AG10803 (cell line): Measurements from ENCODE around the gene SOX8.

Experiments
- DNase-seq: peaks from one replicate; pipeline ENCODE4 v3.0.0; 2010; ENCODE audit warnings: low read depth
- H3K4me3 ChIP-seq: 2 replicates; pipeline ENCODE4 v1.5.1; 2011; ENCODE audit warnings: mild to moderate bottlenecking, low read length, control low read depth
- TF ChIP-seq, protein P1 (sequence below): conservative IDR thresholded peaks from 2 replicates; pipeline ENCODE4 v1.5.1; 2011; ENCODE audit warnings: mild to moderate bottlenecking, low read length, control low read depth, inconsistent platforms

SOX8 gene

DNA sequence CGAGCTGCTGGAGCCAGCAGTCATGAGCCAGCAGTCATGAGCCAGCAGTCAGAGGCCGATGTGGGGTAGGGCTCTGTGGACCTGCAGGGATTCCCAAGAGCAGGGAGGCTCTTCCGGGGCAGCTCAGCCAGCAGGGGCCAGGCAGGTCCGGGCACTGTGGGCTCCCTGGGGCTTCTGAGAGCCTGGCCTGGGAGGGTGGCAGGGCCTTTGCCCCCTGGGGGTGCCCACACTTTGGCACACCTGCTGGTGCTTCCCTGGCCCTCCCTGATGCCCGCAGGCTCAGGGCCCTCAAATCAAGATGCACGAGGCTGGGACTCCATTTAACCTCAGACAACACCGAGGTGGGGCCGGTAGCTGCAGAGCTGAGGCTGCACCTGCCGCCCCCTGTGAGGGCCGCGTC lies 18.1 kb downstream of the SOX8 start:
- no peak for DNase-seq
- no peak overlapping the region for H3K4me3 ChIP-seq
- TF ChIP-seq, protein P1, sequence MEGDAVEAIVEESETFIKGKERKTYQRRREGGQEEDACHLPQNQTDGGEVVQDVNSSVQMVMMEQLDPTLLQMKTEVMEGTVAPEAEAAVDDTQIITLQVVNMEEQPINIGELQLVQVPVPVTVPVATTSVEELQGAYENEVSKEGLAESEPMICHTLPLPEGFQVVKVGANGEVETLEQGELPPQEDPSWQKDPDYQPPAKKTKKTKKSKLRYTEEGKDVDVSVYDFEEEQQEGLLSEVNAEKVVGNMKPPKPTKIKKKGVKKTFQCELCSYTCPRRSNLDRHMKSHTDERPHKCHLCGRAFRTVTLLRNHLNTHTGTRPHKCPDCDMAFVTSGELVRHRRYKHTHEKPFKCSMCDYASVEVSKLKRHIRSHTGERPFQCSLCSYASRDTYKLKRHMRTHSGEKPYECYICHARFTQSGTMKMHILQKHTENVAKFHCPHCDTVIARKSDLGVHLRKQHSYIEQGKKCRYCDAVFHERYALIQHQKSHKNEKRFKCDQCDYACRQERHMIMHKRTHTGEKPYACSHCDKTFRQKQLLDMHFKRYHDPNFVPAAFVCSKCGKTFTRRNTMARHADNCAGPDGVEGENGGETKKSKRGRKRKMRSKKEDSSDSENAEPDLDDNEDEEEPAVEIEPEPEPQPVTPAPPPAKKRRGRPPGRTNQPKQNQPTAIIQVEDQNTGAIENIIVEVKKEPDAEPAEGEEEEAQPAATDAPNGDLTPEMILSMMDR: no peak

DNA sequence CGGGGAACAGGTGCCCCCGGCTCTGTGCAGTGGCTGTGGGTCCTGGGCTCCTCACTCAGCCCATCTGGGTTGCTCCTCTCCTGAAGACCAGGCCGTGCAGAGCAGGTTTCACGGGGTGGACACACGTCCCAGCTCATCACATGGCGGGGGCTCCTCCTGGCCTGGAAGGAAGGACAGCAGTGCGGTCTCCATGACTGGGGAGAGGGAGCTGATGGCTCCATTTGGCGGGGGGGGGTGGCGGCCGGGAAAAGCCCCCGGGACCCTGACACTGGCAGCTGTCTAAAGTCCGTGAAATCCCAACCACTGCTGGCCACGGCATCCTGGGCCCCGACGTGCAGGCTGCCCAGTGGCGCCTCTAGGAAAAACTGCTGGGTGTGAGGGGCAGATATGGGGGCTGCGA lies 19.0 kb downstream of the SOX8 start:
- H3K4me3 ChIP-seq: no peak overlapping the region
- DNase-seq: no peak
- TF ChIP-seq, protein P1: no peak

- no peak overlapping the region for H3K4me3 ChIP-seq
- TF ChIP-seq, protein P1: no peak
- no peak for DNase-seq
Observed at GRCh38 chr16:1001096-1001495, 19.5 kb downstream of the SOX8 start.

DNA sequence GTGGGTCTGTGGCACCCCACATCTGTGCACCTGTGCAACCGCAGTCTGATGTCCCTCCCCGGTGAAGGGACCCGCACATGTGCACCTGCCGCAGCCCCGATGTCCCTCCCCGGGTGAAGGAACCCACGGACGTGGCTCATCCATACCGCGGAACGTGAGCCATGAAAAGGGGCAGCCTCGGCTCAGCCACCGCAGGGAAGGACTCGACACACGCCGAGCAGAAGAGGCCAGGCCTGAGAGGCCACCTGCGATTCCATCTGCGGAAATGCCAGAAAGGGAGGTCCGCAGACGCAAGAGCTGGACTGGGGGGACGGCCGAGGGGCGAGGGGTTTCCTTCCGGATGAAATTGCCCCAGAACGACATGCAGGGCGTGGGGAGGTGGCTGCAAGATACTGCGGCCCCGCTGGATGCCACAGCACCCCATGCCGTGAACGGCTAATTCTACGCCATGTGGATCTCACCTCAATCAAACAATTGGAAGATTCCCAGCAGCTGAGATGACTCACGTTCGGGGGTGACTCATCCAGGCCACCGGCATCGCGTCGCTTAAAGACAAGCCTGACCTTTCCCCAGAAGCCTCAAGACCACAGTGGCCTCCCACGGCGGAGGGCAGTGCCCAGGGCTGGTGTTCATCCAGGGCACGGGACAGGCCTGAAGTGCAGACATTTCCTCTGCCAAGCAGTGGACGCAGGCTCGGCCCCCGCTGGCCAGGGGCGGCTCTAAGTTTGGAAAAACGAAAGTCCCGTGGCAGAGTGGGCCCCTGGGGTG lies 21.0 kb downstream of the SOX8 start:
- peak; percentile 58 for DNase-seq
- H3K4me3 ChIP-seq: no peak overlapping the region
- TF ChIP-seq, protein P1: no peak

DNA sequence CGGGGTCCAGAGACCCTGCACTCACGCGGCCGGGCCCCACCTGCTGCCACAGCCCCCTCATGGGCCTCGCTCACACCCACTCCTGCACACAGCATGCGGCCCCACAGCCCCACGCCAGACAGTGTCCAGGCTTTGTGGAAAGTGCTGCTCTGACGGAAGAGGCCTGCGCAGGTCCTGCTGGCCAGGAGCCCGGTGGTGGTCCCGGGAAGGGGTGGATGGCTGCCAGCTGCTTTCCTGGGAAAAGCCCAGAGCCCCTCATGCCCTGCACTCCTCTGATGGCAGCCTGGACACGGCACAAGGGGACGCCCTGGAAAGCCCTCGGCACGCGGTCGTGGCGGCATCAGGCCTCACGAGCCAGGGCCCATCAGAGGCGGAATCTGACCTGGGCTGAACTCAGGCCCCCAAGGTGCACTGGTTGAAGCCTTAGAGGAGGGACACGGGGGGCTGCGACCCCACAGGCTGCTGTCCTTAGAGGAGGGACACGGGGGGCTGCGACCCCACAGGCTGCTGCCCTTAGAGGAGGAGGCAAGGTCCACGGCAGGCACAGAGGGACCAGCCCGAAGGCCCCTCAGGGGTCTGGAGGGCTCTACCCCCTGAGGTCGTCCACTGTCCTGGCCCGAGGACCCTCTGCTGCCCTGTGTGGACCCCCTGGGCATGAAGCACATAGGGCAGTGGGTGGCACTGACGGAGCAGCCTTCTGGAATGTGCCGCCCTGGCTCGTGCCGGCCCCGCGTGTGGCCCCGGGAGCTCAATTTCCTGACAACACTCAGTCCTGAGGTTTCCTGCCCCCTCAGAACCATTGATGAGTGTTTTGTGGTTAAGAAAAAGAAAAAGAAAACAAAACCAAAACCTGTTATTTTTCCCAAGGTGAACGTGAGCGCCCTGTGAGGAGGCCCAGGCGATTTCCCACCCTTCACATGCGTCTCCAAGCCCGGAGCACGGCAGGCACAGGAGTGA lies 22.1 kb downstream of the SOX8 start:
- DNase-seq: no peak
- TF ChIP-seq, protein P1: no peak
- no peak overlapping the region for H3K4me3 ChIP-seq

DNA sequence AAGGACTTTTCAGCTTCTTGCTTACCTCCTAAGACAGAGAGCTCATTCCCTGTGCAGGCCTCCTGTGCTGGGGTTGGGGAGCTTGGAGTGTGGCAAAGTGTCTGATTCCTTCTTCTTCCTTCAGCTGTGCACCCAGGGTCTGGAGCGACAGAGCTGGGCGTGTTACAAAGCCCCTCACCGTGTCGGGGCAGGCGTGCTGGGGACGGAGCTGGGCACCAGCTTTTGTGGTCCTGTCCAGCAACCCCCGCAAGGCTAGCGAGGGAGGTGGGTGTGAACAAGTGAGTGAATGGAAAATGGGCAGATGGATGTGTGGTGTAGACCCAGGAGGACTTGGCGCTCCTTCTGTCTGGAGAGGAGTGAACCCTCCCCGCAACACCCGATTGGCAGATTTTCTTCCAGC lies 23.7 kb downstream of the SOX8 start:
- TF ChIP-seq, protein P1: no peak
- no peak for DNase-seq
- no peak overlapping the region for H3K4me3 ChIP-seq
